MG63 (cell line): ENCODE measurements around the gene TAF6. TPM values are rescaled to one million over a fixed set of nuclear protein-coding genes. Genes with fewer than 3 reads are reported as not detected.
"Not testable (repeated sequence)": the region's sequence is repeated elsewhere in the genome, so short reads cannot be mapped to it uniquely, and the experiment has no call there.

Experiments
- DNase-seq: peaks from one replicate; pipeline ENCODE4 v3.0.0-alpha.2; 2020
- H3K27me3 ChIP-seq: fragments of 250-450 bp; sonication (Bioruptor Pico); 2 replicates; pipeline ENCODE4 v1.5.1; 2020; ENCODE audit warnings: mild to moderate bottlenecking, moderate library complexity
- H3K36me3 ChIP-seq: fragments of 250-450 bp; sonication (Bioruptor Pico); 2 replicates; pipeline ENCODE4 v1.5.1; 2020; ENCODE audit warnings: mild to moderate bottlenecking, moderate library complexity
- H3K4me3 ChIP-seq: fragments of 250-450 bp; sonication (Bioruptor Pico); 2 replicates; pipeline ENCODE4 v1.5.1; 2020; ENCODE audit warnings: mild to moderate bottlenecking, moderate library complexity
- H3K9me3 ChIP-seq: fragments of 250-450 bp; sonication (Bioruptor Pico); 2 replicates; pipeline ENCODE4 v1.5.1; 2020; ENCODE audit warnings: mild to moderate bottlenecking, moderate library complexity
- total RNA-seq: library from RNA; depleted of rRNA; stranded (reverse); fragments of >200 nt; shearing (Covaris generic); gene quantifications from 2 replicates; pipeline ENCODE4 v1.2.3, GENCODE V29; 2014; ENCODE audit warnings: low replicate concordance

TAF6 gene
- total RNA-seq, 1 experiment from 2014 or later, result 10.8 TPM

GRCh38 chr7:100154651-100155491 is 35.7 kb upstream of the TAF6 start:
- H3K27me3 ChIP-seq, result no peaks in the 10 kb centered on the region
- peaks cover 4% of the 10 kb centered on the region for H3K36me3 ChIP-seq
- no peak for DNase-seq
- no peaks in the 10 kb centered on the region for H3K9me3 ChIP-seq
- no peak overlapping the region for H3K4me3 ChIP-seq

- DNase-seq, result no peak
- H3K27me3 ChIP-seq, result no peaks in the 10 kb centered on the region
- H3K9me3 ChIP-seq, result no peaks in the 10 kb centered on the region
- H3K36me3 ChIP-seq, result peaks cover 4% of the 10 kb centered on the region
- no peak overlapping the region for H3K4me3 ChIP-seq
Observed at GRCh38 chr7:100153708-100154535, 34.8 kb upstream of the TAF6 start.

GRCh38 chr7:100152937-100153666 is 33.9 kb upstream of the TAF6 start:
- DNase-seq, result no peak
- no peaks in the 10 kb centered on the region for H3K27me3 ChIP-seq
- no peak overlapping the region for H3K4me3 ChIP-seq
- peaks cover 4% of the 10 kb centered on the region for H3K36me3 ChIP-seq
- H3K9me3 ChIP-seq, result no peaks in the 10 kb centered on the region

DNA sequence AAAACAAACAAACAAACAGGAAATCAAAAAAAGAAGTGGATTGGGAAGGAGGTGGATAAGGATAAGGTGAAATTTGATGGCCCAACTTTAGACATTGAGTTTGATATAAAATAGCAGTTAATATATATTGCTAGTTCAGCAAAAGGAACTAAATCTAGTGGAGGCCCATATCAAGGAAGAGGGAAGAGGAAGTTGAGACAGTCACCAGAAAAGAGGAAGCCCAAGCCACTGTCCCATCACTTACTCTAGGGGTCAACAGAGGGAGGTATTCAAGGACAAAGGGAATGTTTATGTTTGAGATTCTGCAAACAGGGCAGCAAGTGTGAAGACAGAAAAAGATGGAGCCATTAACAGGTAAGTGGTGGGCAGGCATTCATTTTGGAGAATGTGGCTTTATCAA is 33.2 kb upstream of the TAF6 start:
- H3K9me3 ChIP-seq, result no peaks in the 10 kb centered on the region
- H3K4me3 ChIP-seq, result no peak overlapping the region
- peaks cover 3% of the 10 kb centered on the region for H3K36me3 ChIP-seq
- no peak for DNase-seq
- no peaks in the 10 kb centered on the region for H3K27me3 ChIP-seq

DNA sequence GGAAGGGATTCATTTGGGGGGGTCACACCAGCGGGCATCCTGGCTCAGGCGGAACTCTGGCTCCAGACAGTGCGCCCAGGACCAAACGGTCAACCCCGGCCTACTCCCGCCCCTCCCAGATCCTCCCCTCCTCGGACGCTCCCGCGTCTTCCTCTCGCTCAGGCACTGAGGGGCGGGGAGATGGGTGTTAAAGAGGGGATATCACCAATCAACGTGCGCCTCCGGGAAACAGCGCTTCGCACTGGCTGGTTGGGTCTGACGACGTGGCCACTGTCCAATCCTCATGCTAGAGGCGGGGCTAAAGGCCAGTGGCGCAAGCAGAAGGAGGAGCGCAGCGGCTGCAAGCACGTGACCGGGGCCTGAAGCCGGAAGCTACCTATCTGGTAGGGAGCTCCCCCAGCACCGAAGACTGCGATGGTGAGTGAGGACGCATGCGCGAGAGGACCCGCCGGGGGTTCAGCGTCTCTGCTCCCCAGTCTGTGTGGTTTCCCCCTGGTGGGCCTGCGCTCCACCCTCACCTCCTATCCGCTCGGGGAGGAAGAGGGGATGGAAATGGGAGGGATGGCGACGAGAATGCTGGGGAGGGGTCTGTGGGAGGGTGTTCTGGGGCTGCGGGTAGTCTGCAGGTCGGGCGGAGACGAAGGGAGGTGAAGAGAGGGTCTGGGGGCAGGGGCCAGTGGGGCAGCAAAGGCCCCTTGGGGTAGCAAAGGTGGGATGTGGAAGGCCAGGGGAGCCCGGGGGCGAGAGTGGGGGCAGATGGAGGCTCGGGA is 29.6 kb upstream of the TAF6 start, which contains the start of gene LAMTOR4:
Gene LAMTOR4, plus strand, starts transcription at position 360 of the 770 bp plus-strand sequence. Its CDS starts 55 bp downstream, at position 415.
- Histone ChIP-seq H3K9me3 (no peaks in the 10 kb centered on the region), H3K27me3 (no peaks in the 10 kb centered on the region), H3K4me3 (peak within 1 kb of the TSS; percentile 89), H3K36me3 (no peaks in the 10 kb centered on the region)
- DNase-seq, result peak; percentile 97

DNA sequence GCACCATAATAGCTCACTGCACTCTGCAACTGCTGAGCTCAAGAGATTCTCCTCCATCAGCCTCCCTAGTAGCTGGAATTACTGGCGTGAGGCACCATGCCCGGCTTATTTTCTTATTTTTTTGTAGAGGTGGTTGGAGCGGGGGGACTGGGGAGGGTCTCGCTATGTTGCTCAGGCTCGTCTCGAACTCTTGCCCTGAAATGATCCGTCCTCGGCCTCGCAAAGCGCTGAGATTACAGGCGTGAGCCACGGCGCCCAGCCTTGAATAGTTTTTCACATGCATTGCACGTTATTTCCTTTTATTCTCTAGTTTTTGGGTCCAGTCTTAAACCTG is 29.0 kb upstream of the TAF6 start:
- H3K27me3 ChIP-seq, result no peaks in the 10 kb centered on the region
- peak overlapping the region; percentile 89 for H3K4me3 ChIP-seq
- DNase-seq, result no peak
- no peaks in the 10 kb centered on the region for H3K36me3 ChIP-seq
- H3K9me3 ChIP-seq, result no peaks in the 10 kb centered on the region

DNA sequence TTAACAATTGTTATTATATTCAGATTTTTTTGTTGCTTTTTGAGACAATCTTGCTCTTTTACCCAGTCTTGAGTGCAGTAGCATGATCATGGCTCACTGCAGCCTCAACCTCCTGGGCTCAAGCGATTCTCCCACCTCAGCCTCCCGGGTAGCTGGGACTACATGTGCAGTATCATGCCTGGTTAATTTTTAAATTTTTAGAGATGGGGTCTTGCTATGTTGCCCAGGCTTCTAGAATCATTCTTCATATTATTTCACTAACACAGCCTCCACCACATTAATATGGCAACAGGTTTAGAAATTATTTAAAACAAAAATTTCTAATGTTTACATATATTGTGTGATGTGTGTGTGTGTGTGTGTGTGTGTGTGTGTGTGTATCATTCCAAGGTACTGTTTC is 28.1 kb upstream of the TAF6 start:
- no peak overlapping the region for H3K4me3 ChIP-seq
- no peaks in the 10 kb centered on the region for H3K36me3 ChIP-seq
- H3K9me3 ChIP-seq, result no peaks in the 10 kb centered on the region
- no peaks in the 10 kb centered on the region for H3K27me3 ChIP-seq
- no peak for DNase-seq

- not testable (repeated sequence) for H3K9me3 ChIP-seq, DNase-seq, H3K27me3 ChIP-seq, H3K36me3 ChIP-seq, H3K4me3 ChIP-seq
Observed at GRCh38 chr7:100146350-100146749, 27.2 kb upstream of the TAF6 start.

- no peaks in the 10 kb centered on the region for H3K9me3 ChIP-seq
- H3K27me3 ChIP-seq, result no peaks in the 10 kb centered on the region
- no peaks in the 10 kb centered on the region for H3K36me3 ChIP-seq
- no peak for DNase-seq
- H3K4me3 ChIP-seq, result no peak overlapping the region
Observed at GRCh38 chr7:100142461-100142860, 23.3 kb upstream of the TAF6 start.

GRCh38 chr7:100141555-100141949 is 22.4 kb upstream of the TAF6 start:
- Histone ChIP-seq H3K27me3 (no peaks in the 10 kb centered on the region), H3K36me3 (no peaks in the 10 kb centered on the region), H3K9me3 (no peaks in the 10 kb centered on the region), H3K4me3 (no peak overlapping the region)
- no peak for DNase-seq

DNA sequence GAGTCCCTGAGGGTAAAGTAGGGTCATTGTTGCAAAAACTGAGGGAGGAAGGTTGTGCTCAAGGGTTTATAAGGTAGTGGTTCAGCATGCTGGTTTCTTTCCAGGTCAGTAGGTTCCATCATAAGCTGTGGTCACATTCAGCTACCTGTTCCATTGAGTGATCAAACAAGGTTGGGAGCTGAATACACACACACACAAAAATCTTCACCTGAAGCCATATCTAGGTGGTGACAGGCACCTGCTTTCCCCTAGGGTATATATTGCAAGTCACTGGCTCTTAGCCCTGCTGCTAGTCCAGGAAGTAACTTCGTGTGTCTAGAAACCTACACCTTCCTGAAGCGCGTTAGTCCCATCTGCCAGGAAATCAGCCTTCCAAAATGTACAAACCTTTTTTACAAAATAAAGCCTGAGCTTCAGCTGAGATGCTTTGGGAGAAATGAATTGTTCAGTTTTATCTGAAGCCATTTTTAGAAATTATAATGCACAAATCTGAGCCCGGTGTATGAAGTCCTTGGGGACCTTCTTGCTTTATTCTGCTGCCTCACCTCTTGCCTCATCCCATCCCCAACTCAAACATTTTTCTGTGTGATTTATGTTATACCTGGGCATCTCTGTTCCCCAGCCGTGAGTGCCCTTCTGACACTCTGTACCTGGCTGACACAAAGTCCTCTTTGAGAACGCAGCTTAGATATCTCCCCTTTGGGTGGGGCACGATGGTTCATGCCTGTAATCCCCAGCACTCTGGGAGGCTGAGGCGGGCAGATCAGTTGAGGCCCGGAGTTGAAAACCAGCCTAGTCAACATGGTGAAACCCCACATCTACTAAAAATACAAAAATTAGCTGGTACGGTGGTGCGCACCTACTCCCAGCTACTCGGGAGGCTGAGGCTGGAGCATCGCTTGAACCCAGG is 18.9 kb upstream of the TAF6 start:
- no peaks in the 10 kb centered on the region for H3K9me3 ChIP-seq
- H3K27me3 ChIP-seq, result no peaks in the 10 kb centered on the region
- no peaks in the 10 kb centered on the region for H3K36me3 ChIP-seq
- DNase-seq, result no peak
- no peak overlapping the region for H3K4me3 ChIP-seq

DNA sequence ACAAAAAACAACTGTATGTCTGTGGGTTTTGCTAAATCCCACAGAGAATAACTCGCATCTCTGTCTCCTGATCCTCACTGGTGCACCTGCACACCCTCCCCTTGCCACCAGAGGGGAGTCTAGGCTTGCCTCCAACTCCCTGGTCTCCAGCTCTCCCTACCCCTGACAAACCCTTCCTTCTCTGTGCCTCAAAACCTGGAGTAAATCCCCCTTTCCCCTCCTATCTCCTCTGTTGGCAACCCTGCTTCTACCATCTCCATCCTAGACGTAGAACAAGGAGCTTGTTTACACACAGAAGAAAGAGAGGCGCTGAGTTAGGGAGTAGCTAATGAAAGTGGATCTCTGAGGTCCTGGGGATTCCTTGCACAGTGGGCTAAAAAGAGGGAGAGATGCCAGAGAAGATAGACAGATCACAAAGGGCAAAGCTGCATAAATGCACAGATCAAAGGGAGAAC is 13.6 kb upstream of the TAF6 start:
- H3K27me3 ChIP-seq, result no peaks in the 10 kb centered on the region
- H3K9me3 ChIP-seq, result no peaks in the 10 kb centered on the region
- peak; percentile 29 for DNase-seq
- H3K36me3 ChIP-seq, result no peaks in the 10 kb centered on the region
- H3K4me3 ChIP-seq, result no peak overlapping the region

DNA sequence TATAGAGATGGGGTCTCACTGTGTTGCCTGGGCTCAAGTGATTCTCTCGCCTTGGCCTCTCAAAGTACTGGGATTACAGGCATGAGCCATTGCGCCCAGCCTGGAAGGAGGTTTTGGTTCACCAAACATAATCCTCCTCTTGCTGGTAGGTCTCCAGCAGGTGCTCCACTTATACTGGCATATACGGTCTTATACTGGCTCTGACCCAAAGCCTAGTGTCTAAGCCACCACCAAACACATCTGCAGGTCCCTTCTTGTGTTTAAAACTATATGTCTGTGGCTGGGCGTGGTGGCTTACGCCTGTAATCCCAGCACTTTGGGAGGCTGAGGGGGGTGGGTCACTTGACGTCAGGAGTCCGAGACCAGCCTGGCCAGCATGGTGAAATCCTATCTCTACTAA is 13.0 kb upstream of the TAF6 start:
- Histone ChIP-seq H3K4me3 (no peak overlapping the region), H3K36me3 (no peaks in the 10 kb centered on the region), H3K27me3 (no peaks in the 10 kb centered on the region), H3K9me3 (no peaks in the 10 kb centered on the region)
- no peak for DNase-seq

- no peak overlapping the region for H3K4me3 ChIP-seq
- peak; percentile 39 for DNase-seq
- no peaks in the 10 kb centered on the region for H3K9me3 ChIP-seq
- no peaks in the 10 kb centered on the region for H3K27me3 ChIP-seq
- no peaks in the 10 kb centered on the region for H3K36me3 ChIP-seq
Observed at GRCh38 chr7:100130608-100131453, 11.7 kb upstream of the TAF6 start.

- not testable (repeated sequence) for H3K27me3 ChIP-seq, H3K4me3 ChIP-seq, H3K9me3 ChIP-seq, DNase-seq, H3K36me3 ChIP-seq
Observed at GRCh38 chr7:100130220-100130607, 11.1 kb upstream of the TAF6 start.
